Endothelial cell of umbilical vein (primary cell): Measurements from ENCODE around the gene CETP. TPM values are rescaled to one million over a fixed set of nuclear protein-coding genes. Genes with fewer than 3 reads are reported as not detected.

Source experiments
- BruUV-seq: library from RNA; stranded (reverse); fragments of 400-500 nt; replicated peaks from 2 replicates; lab custom pipeline; 2021; lab: Mats Ljungman, UMichigan
- CTCF ChIA-PET: fragments of 300-600, 350-600 bp; sonication (Branson Sonifier 250); formaldehyde crosslinking; loops from one replicate; lab custom pipeline; 2021; ENCODE audit warnings: antibody characterized with exemption, inconsistent platforms; lab: Charles Lee
- POLR2A ChIA-PET: fragments of 300-600, 350-600 bp; sonication (Branson Sonifier 250); formaldehyde crosslinking; loops from one replicate; lab custom pipeline; 2021; ENCODE audit warnings: antibody characterized with exemption, inconsistent platforms; lab: Charles Lee
- DNase-seq: peaks from one replicate; pipeline ENCODE4 v3.0.0-alpha.2; 2011; ENCODE audit warnings: low read depth, low spot score
- FAIRE-seq: peaks from 2 replicates; lab custom pipeline; 2011; peaks lifted over from hg19 to GRCh38; lab: Jason Lieb, UNC
- H2AFZ ChIP-seq: 2 replicates; pipeline ENCODE4 v1.6.0; 2012; ENCODE audit warnings: low read depth, low read length, control low read depth, inconsistent platforms
- H3K27ac ChIP-seq: 2 replicates; pipeline ENCODE4 v1.5.1; 2011; ENCODE audit warnings: low read depth, mild to moderate bottlenecking, control low read depth, low read length, moderate library complexity; ENCODE audit not compliant: insufficient read depth
- H3K27me3 ChIP-seq, 2 experiments: 2 replicates each; pipeline versions ENCODE4 v1.6.0 to v1.6.1; 2011; ENCODE audit warnings: low read length in 2 of 2, mixed read lengths in 1 of 2; ENCODE audit not compliant: control insufficient read depth in 2 of 2, insufficient read depth in 2 of 2
- H3K36me3 ChIP-seq, 2 experiments: 2 replicates in 1 of 2; 3 replicates in 1 of 2; pipeline ENCODE4 v1.5.1; 2011; ENCODE audit warnings: low read length in 2 of 2, mild to moderate bottlenecking in 1 of 2, moderate library complexity in 1 of 2; ENCODE audit not compliant: control insufficient read depth in 2 of 2, insufficient read depth in 2 of 2; ENCODE audit errors: extremely low read depth in 1 of 2
- H3K4me1 ChIP-seq: 3 replicates; pipeline ENCODE4 v1.5.1; 2011; ENCODE audit warnings: mild to moderate bottlenecking, low read length; ENCODE audit not compliant: control insufficient read depth, insufficient read depth; ENCODE audit errors: extremely low read depth
- H3K4me2 ChIP-seq: 2 replicates; pipeline ENCODE4 v1.6.1; 2011; ENCODE audit warnings: low read length, control low read depth, mixed read lengths; ENCODE audit not compliant: insufficient read depth
- H3K4me3 ChIP-seq, 3 experiments: fragments of 200-600 bp in 1 of 3; sonication (generic), shearing (Covaris generic) in 1 of 3; replicated peaks in 1 of 3; 2 replicates each; pipeline ENCODE4 v1.5.1; 2011 to 2016; ENCODE audit warnings: control low read depth in 3 of 3, low read length in 3 of 3, mild to moderate bottlenecking in 2 of 3, inconsistent platforms in 1 of 3, low read depth in 1 of 3, moderate library complexity in 1 of 3; ENCODE audit not compliant: insufficient read depth in 1 of 3
- H3K79me2 ChIP-seq: 2 replicates; pipeline ENCODE4 v1.6.0; 2012; ENCODE audit warnings: low read length, inconsistent platforms; ENCODE audit not compliant: control insufficient read depth, insufficient read depth
- H3K9ac ChIP-seq: replicated peaks from 2 replicates; pipeline ENCODE3; 2011; ENCODE audit warnings: low read length, control low read depth; ENCODE audit not compliant: insufficient read depth; ENCODE audit errors: extremely low read depth
- H3K9me1 ChIP-seq: replicated peaks from 3 replicates; pipeline ENCODE4 v1.6.0; 2011; ENCODE audit warnings: mild to moderate bottlenecking, low read length; ENCODE audit not compliant: control insufficient read depth, insufficient read depth; ENCODE audit errors: extremely low read depth
- H3K9me3 ChIP-seq: replicated peaks from 2 replicates; pipeline ENCODE4 v1.5.1; 2012; ENCODE audit warnings: low read length, inconsistent platforms; ENCODE audit not compliant: control insufficient read depth, insufficient read depth
- H4K20me1 ChIP-seq: replicated peaks from 2 replicates; pipeline ENCODE3; 2011; ENCODE audit warnings: mild to moderate bottlenecking, low read length; ENCODE audit not compliant: control insufficient read depth, insufficient read depth; ENCODE audit errors: extremely low read depth
- CTCF ChIP-seq, 2 donors: IDR thresholded peaks; 1 replicate in 1 of 2; 2 replicates in 1 of 2; pipeline ENCODE4 v1.5.1; 2011; ENCODE audit warnings: low read length in 2 of 2, mild to moderate bottlenecking in 2 of 2, moderate library complexity in 2 of 2, control low read depth in 1 of 2, inconsistent platforms in 1 of 2, low read depth in 1 of 2; ENCODE audit not compliant: insufficient read depth in 1 of 2; ENCODE audit errors: extremely low read depth in 1 of 2
- EZH2 ChIP-seq: IDR thresholded peaks from 2 replicates; pipeline ENCODE4 v1.6.1; 2012; ENCODE audit warnings: borderline replicate concordance, low read depth, mild to moderate bottlenecking, moderate library complexity, low read length, inconsistent platforms; ENCODE audit not compliant: severe bottlenecking
- FOS ChIP-seq: IDR thresholded peaks from 2 replicates; pipeline ENCODE4 v1.6.1; 2011; ENCODE audit warnings: mild to moderate bottlenecking, low read length, moderate library complexity, borderline replicate concordance; ENCODE audit not compliant: insufficient read depth
- GATA2 ChIP-seq: IDR thresholded peaks from 2 replicates; pipeline ENCODE4 v1.7.0; 2011; ENCODE audit warnings: low read depth, mild to moderate bottlenecking, moderate library complexity, mixed read lengths, low read length; ENCODE audit not compliant: insufficient read length, insufficient read depth
- JUN ChIP-seq: IDR thresholded peaks from 2 replicates; pipeline ENCODE4 v1.6.1; 2011; ENCODE audit warnings: borderline replicate concordance, low read depth; ENCODE audit not compliant: insufficient read length, insufficient read depth
- MAX ChIP-seq: IDR thresholded peaks from 2 replicates; pipeline ENCODE4 v1.6.1; 2011; ENCODE audit not compliant: insufficient read depth, insufficient read length
- MYC ChIP-seq: IDR thresholded peaks from one replicate; pipeline ENCODE4 v1.6.1; 2011; ENCODE audit warnings: mild to moderate bottlenecking, low read depth, low read length
- POLR2A ChIP-seq: IDR thresholded peaks from 2 replicates; pipeline ENCODE4 v1.6.1; 2012; ENCODE audit warnings: low read depth, mild to moderate bottlenecking, control low read depth, low read length
- POLR2AphosphoS5 ChIP-seq: IDR thresholded peaks from 2 replicates; pipeline ENCODE4 v1.6.1; 2012; ENCODE audit warnings: low read depth, mild to moderate bottlenecking, control low read depth, low read length, moderate library complexity; ENCODE audit not compliant: insufficient read depth
- dilution Hi-C: fragments of 300-500 bp; cut with MboI; formaldehyde crosslinking; loops from one replicate; pipeline ENCODE4 v1.15.0; 2019; ENCODE audit warnings: low sequenced_read_pairs; ENCODE audit not compliant: extremely low pct_ligation_motif_present
- intact Hi-C: fragments of 100-400 bp; cut with micrococcal nuclease; formaldehyde crosslinking; loops from one replicate; pipeline ENCODE4 v1.10.0; 2022
- polyA plus RNA-seq, 4 experiments: library from polyadenylated mRNA; depleted of rRNA in 3 of 4; stranded (reverse) in 3 of 4; unstranded in 1 of 4; fragments of >200 nt; gene quantifications; 2 replicates each; pipeline versions ENCODE4 v1.2.1 to v1.2.3, GENCODE V29; 2011 to 2012; ENCODE audit warnings: missing spikeins in 1 of 4
- total RNA-seq: library from RNA; stranded (reverse); gene quantifications from 2 replicates; pipeline ENCODE4 v1.2.3, GENCODE V29; 2021

CETP gene
- total and polyA plus RNA-seq, 2 donors (not counting 3 experiments of a cell fraction or from before 2014, with no cell fraction given): 2.2 to 2.8 TPM

DNA sequence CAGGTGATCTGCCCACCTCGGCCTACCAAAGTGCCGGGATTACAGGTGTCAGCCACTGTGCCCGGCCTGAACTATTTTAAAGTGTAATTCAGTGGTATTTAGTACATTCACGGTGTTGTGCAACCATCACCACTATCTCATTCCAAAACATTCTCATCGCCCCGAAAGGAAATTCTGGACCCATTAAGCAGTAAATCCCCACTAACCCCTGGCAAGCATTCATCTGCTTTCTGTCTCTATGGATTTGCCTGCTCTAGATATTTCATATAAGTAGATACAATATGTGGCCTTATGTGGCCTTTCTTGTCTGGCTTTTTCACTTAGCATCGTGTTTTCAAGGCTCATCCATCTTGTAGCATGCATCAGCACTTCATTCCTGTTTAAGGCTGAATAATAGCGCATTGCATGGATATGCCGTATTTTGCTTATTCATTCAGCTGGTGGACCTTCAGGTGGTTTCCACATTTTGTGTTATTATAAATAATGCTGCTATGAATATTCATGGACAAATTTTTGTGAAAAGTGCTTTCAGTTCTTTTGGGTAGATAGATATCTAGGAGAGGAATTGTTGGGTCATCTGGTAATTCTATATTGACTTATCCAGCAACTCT lies 38.2 kb upstream of the CETP start:
- DNase-seq: no peak
- Histone ChIP-seq H3K4me1 (no peaks in the 10 kb centered on the region), H3K4me2 (no peak overlapping the region), H3K4me3 (no peak overlapping the region), H3K27ac (no peak overlapping the region), H3K9ac (no peak overlapping the region), H4K20me1 (no peaks in the 10 kb centered on the region), H3K36me3 (no peaks in the 10 kb centered on the region), H3K79me2 (no peaks in the 10 kb centered on the region), H2AFZ (no peak overlapping the region), H3K27me3 (peaks cover 5% of the 10 kb centered on the region in 2 experiments), H3K9me3 (no peaks in the 10 kb centered on the region), H3K9me1 (no peaks in the 10 kb centered on the region)
- CTCF ChIA-PET: no interaction called here
- TF ChIP-seq EZH2 (no peak), CTCF (IDR thresholded peaks at IDR 0.05; ENCODE audit: extremely low read depth in 1 of 2, insufficient read depth in 1 of 2, low read depth in 1 of 2, low read length in 2 of 2) (no peak), POLR2A (no peak), FOS (no peak), GATA2 (no peak), MYC (no peak), POLR2AphosphoS5 (no peak), JUN (no peak), MAX (no peak)
- dilution Hi-C loops: no loop called here
- POLR2A ChIA-PET: interaction anchor here (0.7 kb wide), 1 partner anchor 111 kb away, joined by 3 read pairs; no protein-coding TSS in a partner anchor
- no peak for FAIRE-seq
- intact Hi-C loops: no loop called here
- BruUV-seq: no TSS peak
